Astrocyte (in vitro differentiated cells and primary cell): Measurements from ENCODE around the gene SMAGP.

Experiments used
- CTCF ChIP-seq: IDR thresholded peaks from 2 replicates; pipeline ENCODE4 v1.5.1; 2011; ENCODE audit warnings: low read depth, mild to moderate bottlenecking, inconsistent platforms, low read length, moderate library complexity; ENCODE audit not compliant: insufficient read depth
- EZH2 ChIP-seq: IDR thresholded peaks from 2 replicates; pipeline ENCODE4 v1.6.1; 2012; ENCODE audit warnings: mild to moderate bottlenecking, low read length, inconsistent platforms; ENCODE audit not compliant: insufficient read depth

DNA sequence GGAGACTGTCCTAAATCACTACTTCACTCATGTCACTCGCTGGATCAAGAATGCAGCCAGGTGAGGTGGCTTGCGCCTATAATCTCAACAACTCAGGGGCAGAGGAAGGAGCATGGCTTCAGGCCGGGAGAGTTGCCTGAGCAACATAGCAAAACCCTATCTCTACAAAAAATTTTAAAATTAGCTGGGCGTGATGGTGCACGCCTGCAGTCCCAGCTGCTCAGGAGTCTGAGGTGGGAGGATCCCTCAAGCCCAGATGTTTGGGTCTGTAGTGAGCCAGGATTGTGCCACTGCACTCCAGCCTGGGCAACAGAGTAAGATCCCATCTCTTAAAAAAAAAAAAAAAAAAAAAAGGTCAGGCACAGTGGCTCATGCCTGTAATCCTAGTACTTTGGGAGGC is 5.9 kb downstream of the SMAGP start:
- TF ChIP-seq CTCF, result no peak
- no peak for TF ChIP-seq EZH2
